Left forelimb (tissue), 1 donor: ENCODE measurements around the gene KCNJ16.

Experiments
- DNase-seq: peaks from one replicate; pipeline ENCODE4 v3.0.0-alpha.2; 2018; ENCODE audit warnings: low spot score

KCNJ16 gene

DNA sequence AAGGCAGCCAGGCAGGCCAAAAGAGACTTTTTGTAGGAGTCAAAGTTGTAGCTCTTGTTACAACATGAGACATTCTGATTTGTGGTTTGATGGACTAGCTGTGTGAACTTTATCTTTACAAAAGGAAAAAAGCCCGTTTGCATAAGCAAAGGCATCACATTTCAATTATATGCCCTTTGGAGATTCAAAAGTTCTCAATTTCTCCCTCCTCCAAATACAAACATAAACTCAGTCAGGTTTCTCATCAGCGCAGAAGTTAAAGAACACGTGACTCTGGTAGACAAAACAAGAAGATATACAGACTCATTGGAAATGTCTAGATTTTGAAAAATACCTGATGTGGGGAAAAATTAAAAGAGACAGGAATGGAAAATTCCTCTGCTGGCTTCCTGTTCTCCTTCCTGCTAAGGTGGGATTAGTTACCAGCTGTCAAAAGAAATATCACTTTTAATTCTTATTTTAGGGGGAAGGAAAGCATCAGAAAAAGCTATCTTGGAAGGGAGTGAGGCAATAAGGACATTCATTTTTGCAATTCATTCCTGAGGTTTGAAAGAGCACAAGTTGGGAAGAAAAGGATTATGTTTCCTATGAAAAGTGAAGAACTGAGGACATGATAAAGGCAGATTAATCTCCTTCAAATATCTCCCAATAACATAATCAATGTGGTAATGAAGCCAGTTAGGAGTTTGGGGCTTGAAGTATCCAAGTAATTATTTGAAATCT lies 4.6 kb upstream of the KCNJ16 start:
- DNase-seq = no peak

DNA sequence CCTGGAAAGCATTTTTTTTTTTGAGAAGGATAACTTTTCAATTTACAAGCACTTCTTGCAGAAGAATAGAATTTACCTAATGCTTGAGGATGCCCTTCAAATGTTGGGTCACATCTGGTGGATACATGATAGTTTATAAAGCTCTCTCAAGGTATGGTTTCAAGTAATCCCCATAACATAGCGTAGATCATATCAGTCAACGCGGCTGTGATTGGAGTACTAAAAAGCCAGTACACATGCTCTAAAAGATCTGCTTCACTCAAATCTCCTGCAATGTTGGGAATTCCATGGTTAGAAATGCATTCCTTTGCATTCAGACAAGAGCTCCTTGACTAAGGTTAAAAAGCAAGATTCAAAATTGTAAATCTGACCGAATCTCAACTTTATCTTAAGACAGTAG lies 3.9 kb upstream of the KCNJ16 start:
- no peak for DNase-seq

DNA sequence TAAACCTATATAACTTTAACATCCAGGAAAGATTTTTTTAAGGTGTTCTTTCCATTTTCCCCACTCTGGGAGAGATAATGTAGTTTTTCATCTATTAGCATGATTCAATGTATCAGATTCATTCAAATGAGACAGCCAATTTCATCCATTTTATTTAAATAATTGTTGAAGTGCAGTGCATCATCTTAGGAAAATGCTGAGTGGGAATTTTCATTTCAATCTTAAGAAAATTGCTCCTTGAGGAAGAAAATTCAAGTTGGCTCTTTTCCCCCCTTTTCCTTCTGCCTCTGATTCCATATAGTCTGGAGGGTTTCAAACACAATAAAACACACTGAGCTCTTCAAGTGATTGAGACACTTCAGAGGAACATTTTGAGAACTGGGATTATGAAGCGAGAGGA lies 3.4 kb upstream of the KCNJ16 start:
- no peak for DNase-seq

DNA sequence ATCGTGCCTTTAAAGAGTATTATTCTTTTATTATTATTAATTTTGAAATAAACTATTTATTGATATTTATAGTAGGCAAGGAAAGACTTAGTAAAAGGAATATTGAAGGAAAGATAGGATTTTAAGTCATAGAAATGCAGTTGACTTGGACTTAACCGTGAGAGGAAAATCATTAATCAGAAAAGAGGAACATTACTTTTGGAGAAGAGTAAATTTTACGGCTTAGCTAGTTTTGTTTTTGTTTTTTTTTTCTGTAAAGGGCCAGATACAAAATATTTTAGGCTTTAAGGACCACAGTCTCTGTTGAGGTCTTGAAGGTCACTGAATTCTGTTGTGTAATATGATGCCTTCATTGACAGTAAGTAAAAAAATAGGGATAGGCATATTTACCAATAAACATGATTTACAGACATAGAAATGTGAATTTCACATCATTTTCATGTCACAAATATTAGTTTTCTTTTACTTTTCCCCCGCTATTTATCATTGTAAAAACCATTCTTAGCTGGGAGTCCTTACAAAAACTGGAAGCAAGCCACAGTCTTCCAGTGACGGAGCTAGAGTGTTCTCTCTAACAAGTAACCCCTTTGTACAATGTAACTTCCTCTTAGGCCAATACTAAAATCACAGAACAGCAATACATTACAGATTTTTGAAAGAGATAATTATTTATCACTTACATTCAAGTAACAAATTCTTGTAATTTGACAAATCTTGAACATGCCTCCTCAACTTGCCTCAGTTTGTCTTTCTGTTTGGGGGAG lies 2.3 kb upstream of the KCNJ16 start:
- DNase-seq = no peak

DNA sequence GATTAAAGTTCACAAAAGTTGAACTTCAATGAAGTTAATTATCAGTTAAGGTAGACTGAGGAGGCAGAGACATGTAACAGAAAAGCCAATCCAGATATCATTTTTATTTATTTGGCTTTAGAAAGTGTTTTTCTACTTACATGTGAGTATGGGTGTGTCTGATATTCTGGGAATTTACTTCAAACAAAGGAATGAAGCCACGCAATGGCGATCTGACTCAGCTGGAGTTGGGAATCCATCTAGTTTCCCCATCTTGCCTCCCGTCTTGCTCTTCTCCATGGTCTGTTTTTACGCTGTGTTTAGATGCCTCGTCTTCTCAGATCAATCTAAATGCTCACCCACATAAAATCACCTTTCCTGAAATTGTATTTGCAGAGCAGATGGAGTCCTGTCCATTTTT lies 1.7 kb upstream of the KCNJ16 start:
- DNase-seq = no peak

DNA sequence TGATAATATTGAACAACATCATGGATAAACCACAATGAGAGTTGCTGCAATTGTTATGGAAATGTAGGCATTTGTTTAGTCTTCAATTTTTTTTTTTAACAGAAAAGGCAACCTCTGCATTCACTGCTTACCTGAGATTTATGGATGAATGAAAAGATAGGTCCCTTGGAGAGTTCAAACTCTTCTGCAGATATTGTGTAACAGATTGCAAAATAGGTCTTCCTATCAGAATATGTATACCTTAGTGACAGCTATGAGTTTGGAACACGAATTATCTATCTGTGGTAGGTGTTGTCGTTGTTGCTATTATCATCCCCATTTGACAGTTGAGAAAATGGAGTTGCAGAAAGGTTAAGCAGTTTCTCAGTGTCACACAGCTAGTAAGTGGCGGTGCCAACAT lies 1.2 kb upstream of the KCNJ16 start:
- no peak for DNase-seq

DNA sequence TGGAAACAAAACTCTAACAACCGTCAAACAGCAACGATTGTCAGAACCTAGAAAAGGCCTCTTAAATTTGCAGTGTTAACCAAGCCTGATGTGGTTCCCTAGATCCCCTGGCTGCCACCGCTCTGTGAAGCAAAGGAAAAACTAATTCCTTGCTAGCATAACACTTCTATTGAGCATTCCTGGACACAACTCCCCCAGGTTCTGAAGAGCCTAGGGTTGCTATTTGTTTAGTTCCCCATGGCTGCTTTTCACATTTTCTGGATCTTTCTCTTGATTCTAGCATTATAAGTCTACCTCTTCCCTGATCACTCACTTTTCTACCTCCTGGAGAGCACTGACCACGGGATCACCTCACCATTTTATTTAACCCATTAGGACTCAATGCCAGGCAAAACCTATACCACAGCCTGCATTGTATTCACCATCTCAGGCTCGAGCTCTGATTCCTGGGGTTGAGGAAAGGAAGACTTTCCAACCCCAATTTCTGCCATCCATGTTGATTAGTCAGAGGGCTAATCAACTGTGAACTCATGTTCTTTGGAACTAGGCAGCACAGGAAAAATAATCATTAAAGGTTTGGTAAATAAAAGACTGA lies 692 bp upstream of the KCNJ16 start:
- DNase-seq = no peak

DNA sequence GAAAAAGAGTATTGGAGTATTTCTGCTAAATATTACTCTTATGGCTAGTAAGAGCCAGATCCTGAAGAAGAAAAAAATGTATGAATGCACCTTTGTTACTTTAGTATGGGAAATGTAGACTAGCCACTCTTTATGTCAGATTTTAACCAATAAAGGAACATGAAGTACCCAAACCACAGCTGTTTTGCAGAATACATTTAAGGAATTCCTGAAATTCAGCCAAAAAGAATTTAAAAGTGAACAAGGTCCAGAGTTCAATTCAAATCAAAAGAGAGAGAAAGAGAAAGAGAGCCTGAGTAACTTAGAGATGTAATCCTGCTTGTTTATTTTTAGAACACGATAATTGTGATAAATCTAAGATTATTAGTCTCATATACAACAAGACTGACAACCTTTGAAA lies 1.2 kb downstream of the KCNJ16 start:
- no peak for DNase-seq

DNA sequence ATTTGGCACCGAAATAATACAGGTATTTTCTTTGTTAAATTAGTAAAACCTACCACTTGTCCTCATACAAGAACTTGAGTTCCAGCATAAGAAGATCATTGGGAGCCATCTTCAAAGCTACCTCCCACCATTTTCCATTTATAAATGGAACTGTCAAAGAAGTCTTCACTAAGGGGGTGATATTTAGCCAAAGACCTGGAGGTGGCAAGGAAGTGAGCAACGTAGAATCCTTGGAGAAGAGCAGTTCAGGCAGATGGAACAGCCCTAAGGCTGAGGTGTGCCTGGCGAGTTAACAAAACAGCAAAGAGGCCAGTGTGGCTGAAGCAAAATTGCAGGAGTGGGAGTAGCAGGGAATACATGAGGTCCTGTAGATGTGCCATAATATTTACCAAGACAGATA lies 1.8 kb downstream of the KCNJ16 start:
- no peak for DNase-seq

DNA sequence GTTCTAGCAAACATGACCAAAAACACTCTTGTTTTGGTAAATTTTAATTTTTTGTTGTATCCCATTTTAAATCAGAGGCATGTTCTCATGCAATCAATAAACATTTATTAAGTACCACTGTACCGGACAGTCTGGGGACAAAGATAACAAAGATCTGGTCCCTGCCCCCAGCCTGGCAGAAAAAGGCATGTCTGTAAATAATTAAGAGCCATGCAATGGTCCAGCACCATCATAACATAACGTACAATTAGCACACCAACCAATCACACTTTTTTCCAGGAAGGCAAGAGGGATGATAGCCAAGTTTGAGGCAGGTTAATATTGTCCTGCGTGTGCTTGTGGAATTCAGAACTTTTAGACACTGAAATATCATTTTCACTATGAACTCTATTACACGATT lies 3.5 kb downstream of the KCNJ16 start:
- no peak for DNase-seq

DNA sequence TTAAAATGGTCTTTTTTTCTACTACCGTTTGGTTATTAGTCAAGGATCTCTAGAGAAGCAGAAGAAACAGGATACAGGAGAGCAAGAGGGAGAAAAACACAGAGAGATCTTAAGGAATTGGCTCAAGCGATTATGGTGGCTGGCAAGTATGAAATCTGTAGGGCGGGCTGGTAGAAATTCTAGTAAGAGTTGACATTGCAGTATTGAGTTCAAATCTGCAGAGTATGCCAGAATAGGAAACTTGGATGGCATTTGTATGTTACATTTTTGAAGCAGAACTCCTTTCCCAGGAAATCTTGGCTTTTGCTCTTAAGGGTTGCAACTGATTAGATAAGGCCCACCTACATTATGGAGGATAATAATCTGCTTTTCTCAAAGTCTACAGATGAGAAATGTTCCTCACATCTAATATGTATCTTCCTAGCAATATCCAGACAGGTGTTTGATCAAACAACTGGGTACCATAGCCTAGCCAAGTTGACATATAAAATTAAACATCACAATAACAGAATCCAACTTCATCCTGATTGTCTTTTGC lies 4.0 kb downstream of the KCNJ16 start:
- DNase-seq = no peak

DNA sequence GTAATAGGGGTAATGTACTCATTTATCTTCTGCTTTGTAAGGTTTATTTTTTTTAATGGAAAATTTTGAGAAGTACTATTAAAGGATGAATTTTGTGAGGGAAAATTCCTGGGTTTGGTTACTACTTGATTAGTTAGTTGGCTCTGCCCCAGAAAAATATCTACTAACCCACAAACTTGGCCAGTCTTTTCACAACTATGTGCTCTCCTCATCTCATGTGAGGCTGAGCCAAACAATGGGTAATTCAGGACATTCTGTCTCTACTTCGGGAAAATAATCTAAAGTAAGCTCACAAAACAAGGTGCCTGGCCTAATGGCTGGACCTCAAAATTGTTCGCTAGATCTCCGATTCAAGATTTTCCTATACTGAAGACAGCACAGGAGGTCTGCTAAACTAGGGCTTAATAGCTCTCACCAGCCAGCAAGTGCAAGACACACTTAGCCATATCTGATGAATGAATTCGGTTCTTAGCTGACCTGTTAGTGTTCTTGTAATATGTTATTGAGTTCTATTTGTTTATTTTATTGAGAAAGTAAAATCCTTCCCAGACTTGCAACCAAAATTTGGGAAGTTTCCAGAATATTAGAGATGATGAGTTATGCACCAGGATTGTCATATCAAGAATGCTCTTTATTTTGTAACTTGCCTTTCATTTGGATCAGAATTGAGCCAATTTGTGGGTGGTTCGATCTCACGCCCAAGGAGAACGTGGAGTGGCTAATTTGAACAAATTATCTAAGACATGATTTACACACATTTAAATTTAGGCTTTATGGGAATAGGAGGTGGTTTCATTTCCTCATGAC lies 5.7 kb downstream of the KCNJ16 start:
- DNase-seq = no peak

DNA sequence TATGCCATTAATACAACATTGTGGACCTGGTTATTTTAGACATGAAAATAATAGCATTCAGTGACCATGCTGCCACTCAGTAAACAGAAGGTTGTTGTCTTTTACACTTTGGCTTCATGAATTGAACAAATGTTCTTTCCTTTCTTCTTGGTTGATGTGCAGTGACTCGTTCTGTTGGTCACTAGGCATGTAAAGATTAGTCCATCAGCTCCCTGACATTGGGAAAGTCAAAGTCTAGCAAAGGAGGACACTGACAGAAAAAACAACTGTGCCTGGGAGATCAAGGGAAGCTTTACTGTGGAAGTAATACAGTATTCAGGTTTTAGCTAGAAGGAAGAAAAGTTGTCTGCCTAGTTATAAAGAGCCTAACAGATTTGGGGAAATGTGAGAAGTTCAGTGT lies 6.9 kb downstream of the KCNJ16 start:
- no peak for DNase-seq

DNA sequence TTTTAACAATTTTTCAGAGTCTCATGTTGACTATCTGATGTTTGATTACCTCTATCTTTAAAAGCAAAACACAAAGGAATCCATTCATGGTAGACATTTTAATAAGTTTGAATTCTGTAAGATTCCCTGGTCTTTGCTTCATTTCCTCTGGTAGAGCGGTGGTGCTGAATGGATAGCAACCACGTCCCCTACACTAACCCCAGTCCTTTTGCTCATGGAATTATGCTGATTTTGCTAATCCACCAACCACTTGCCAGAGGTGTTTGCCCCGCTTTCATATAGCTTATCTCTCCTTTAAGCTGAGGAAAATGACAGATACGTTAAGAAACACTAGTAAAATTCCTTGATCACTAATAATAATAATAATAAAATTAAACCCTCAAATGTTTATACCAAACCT lies 9.5 kb downstream of the KCNJ16 start:
- DNase-seq = no peak

DNA sequence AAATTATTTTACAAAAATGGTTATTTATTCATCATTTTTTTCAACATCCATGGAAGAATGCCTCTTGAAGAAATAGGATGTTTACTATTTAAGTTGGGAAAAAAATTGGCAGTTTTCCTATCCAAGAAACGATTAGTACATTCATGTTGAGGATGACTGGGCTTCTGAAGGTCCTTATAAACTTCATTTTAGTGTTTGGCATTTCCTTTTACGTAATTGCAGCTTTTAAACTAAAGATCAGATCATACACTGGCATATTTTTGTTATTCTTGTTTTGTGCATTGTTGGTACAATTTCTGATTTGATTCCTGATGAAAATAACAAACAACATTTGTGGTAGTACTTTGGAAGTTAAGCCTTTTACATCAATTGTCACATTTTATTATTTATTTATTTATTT lies 11.5 kb downstream of the KCNJ16 start:
- no peak for DNase-seq

DNA sequence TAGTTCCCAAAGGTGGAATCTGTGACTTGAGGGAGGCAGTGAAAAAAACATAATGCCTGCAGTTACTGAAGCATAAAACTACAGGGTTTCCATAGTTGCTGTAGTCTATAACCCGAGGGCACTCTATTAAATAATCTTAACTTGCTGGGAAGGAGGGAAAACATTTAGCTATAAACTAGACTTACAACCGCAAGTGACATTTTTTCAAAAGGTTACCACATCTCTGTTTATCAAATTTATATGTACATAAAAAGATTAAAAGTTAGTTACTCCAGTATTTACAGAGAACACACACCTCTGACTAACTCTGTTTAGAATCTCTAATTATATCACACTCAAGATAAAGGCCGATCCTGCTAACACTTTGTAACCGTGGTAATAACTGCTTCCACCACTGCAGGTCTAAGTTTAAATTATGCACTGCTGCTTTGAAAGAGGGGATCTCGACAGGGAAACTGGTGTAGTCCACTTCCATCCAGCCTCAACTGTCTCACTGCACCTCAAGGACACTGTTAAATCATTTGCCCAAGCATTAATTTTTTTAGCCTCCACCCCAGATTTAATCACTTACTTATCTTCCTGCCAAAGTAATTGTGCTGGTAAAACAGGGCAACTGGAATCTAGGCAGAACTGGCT lies 14.6 kb downstream of the KCNJ16 start:
- DNase-seq = no peak

DNA sequence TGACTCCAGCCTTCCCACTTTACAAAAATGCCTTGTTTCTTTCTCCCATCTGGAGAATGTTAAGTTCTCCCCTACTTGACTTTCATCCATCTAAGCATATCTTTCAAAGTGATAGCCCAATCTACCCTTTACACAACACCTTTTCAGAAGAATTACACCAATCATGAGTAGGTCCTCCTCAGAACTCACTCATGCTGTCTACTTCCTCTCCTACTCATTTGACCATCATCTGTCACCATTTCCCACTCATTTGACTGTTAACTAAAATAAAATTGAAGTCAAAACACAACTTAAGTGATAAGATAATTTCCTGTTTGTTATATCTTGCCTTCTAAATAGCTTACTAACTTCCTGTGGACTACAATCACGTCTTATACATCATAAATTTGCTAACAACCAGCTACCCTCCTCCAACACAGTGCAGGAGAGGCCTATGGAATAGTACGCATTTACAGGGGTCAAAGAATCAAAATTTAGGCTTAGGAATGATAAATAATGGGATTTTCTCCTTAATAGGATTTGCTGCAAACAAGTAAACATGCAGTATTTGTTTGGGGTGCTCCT lies 16.1 kb downstream of the KCNJ16 start:
- DNase-seq = no peak

DNA sequence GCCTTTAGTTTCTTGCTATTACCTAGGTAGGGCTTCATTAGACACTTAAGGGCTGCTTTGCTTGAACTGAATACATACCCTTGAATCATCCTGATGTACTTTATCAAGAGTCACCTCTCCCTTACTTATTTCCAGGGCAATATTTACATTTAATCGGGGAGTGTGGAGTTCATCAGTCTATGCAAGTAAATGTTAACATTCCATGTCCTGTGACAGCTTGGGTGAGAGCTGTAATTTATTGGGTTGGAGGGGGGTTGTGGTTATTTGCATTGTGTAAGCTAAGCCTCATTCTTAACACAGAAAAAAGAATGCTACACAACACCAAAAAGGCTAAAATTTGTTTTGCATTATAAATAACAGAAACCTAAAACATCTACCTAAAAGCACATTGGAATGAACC lies 16.7 kb downstream of the KCNJ16 start:
- DNase-seq = no peak

DNA sequence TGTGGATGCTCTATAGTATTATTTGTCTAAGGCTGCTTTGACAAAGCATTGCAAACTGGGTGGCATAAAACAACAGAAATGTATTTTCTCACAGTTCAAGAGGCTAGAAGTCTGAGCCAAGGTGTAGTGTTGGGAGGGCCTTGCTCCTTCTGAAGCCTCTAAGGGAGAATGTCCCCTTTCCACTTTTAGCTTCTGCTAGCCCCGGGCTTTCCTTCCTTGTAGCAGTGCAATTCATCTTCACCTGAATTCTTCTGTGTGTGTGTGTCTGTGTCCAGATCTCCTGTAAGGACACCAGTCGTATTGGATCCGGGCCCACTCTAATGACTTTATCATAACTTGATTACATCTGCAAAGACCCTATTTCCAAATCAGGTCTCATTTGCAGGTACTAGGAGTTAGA lies 18.1 kb downstream of the KCNJ16 start:
- no peak for DNase-seq

DNA sequence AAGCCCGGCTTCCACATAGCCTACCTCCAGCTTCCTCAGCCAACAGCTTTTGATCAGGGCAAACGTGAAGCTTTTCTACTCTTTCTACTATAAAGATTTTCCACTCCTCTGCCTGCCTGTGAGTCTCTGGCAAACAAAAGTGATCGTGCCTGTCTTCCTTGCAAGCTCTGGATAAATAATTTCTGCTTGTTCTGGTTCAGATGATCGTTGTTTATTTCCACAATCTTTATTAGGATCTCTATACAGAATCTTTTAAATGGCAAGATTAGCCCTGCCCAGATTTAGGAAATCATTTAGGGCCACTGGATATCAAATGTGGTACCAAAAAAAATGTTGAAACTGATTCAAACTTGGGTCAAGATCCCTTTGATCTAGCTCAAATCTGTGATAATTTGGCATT lies 20.4 kb downstream of the KCNJ16 start:
- no peak for DNase-seq

DNA sequence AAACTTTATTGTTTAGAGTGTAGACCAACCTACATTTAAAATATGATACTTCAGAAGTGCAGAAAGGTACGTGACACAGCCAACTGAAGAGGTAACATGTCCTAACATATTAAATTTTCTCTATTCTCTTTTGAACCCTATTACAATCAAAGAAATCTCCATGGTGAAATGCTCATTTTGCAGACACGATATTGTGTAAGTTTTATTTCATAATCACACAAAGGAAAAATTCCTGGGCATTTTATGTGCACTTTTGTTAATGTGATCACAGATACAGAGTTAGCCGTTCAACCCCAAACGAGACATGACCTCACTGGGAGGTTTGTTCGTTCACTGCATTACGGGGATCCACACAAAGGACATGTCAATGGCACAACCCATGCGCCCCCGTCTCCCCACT lies 21.8 kb downstream of the KCNJ16 start:
- no peak for DNase-seq

DNA sequence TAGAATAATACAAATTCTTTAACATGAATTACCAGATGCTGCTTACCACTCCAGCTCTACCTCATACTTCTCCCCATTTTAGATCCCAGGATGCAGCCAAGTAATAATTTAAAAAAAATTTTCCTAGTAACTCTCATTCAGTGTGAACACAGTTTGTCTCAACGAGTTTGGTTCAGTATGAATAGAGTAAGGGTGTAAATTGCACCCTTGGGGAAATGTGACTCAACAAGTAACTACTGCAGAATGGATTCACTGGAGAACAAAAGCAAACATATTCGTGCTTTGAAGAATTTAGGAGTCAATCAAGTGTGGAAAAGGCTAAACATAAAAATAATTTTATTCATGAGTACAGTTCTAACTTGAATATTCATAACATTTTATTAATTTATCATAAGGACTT lies 23.0 kb downstream of the KCNJ16 start:
- no peak for DNase-seq
